Upper lobe of left lung (tissue), 6 donors: ENCODE measurements around the gene PGLYRP4. TPM values are rescaled to one million over a fixed set of nuclear protein-coding genes. Genes with fewer than 3 reads are reported as not detected.

ENCODE experiments used
- ATAC-seq, 2 donors: fragments of 200-7000 bp; cut with Tn5 transposase; one replicate each; pipeline ENCODE4 v1.9.1; 2022; ENCODE audit warnings: mild to moderate bottlenecking in 2 of 2, moderate library complexity in 2 of 2; ENCODE audit not compliant: low FRiP score in 2 of 2
- DNase-seq, 2 donors: peaks; one replicate each; pipeline ENCODE4 v3.0.0-alpha.2; 2019 to 2020
- H3K27ac ChIP-seq, 4 donors: fragments of 200-600 bp; sonication (generic); one replicate each; pipeline ENCODE4 v1.5.1; 2016 to 2019
- H3K27me3 ChIP-seq, 4 donors: fragments of 200-600 bp; sonication (generic); one replicate each; pipeline ENCODE4 v1.5.1; 2017 to 2019
- H3K36me3 ChIP-seq, 4 donors: fragments of 200-600 bp; sonication (generic); one replicate each; pipeline ENCODE4 v1.5.1; 2016 to 2019
- H3K4me1 ChIP-seq, 4 donors: fragments of 200-600 bp; sonication (generic); one replicate each; pipeline ENCODE4 v1.5.1; 2018 to 2019
- H3K4me3 ChIP-seq, 4 donors: fragments of 200-600 bp; sonication (generic); one replicate each; pipeline ENCODE4 v1.5.1; 2017 to 2019; ENCODE audit warnings: mild to moderate bottlenecking in 2 of 4, moderate library complexity in 1 of 4
- H3K9me3 ChIP-seq, 4 donors: fragments of 200-600 bp; sonication (generic); one replicate each; pipeline ENCODE4 v1.5.1; 2018 to 2019
- CTCF ChIP-seq, 6 experiments: fragments of 450-650 bp in 4 of 6; fragments of 200-600 bp in 2 of 6; sonication (generic) in 2 of 6; IDR thresholded peaks; one replicate each; pipeline ENCODE4 v1.5.1; 2016 to 2019; ENCODE audit warnings: antibody characterized with exemption in 6 of 6
- EP300 ChIP-seq, 4 donors: sonication (generic); formaldehyde crosslinking; IDR thresholded peaks; one replicate each; pipeline ENCODE4 v1.5.1; 2017; ENCODE audit warnings: antibody characterized with exemption in 4 of 4, control low read depth in 2 of 4
- POLR2A ChIP-seq, 4 donors: fragments of 450-650 bp; IDR thresholded peaks; one replicate each; pipeline ENCODE4 v1.5.1; 2016 to 2017; ENCODE audit warnings: antibody characterized with exemption in 4 of 4, mild to moderate bottlenecking in 2 of 4
- POLR2AphosphoS5 ChIP-seq, 2 donors: sonication (generic); formaldehyde crosslinking; IDR thresholded peaks; one replicate each; pipeline ENCODE4 v1.5.1; 2017; ENCODE audit warnings: antibody characterized with exemption in 2 of 2
- WGBS, 2 donors: methylation state at CpG; one replicate each; pipeline ENCODE4 v1.1.5; 2017 to 2018; 5-methylcytosine and 5-hydroxymethylcytosine counted together
- total RNA-seq, 6 donors: library from RNA; depleted of rRNA in 4 of 6; stranded (reverse); fragments of >200 nt in 4 of 6; gene quantifications; one replicate each; pipeline versions ENCODE4 v1.1.0 to v1.2.1, GENCODE V29; 2016 to 2021
- donor health status: DM: no; HTN: no; CAD: no; lungs with moderate emphysema.
- donor health status: DM: no; HTN: yes; CAD: no; lungs with severe emphysema.

Gene PGLYRP4
- total RNA-seq, 6 donors from 2014 or later = not detected

- no peak for DNase-seq
- H3K27me3 ChIP-seq = no peaks in the 10 kb centered on the region
- H3K4me1 ChIP-seq = peaks cover 0 to 5% (median 0%) of the 10 kb centered on the region in 4 donors
- H3K36me3 ChIP-seq = no peaks in the 10 kb centered on the region
- H3K4me3 ChIP-seq = no peak overlapping the region
- no peak for ATAC-seq
- TF ChIP-seq POLR2AphosphoS5 (IDR thresholded peaks at IDR 0.05) = no peak
- no peak for TF ChIP-seq POLR2A (IDR thresholded peaks at IDR 0.05)
- no peak for TF ChIP-seq EP300 (IDR thresholded peaks at IDR 0.05)
- no peak for TF ChIP-seq CTCF (IDR thresholded peaks at IDR 0.05)
- WGBS, 2 donors = 84 to 93% methylated on average over 6 of the region's 6 CpGs
- H3K9me3 ChIP-seq = no peaks in the 10 kb centered on the region
- no peak overlapping the region for H3K27ac ChIP-seq
These were observed 47.1 kb upstream of the PGLYRP4 start for GRCh38 chr1:153395776-153396175.

GRCh38 chr1:153395136-153395685 is 46.6 kb upstream of the PGLYRP4 start:
- Histone ChIP-seq H3K9me3 (no peaks in the 10 kb centered on the region), H3K27me3 (no peaks in the 10 kb centered on the region), H3K27ac (peak overlapping the region in 1 of 4 donors; percentile 70), H3K36me3 (no peaks in the 10 kb centered on the region), H3K4me3 (no peak overlapping the region), H3K4me1 (peaks cover 0 to 5% (median 0%) of the 10 kb centered on the region in 4 donors)
- DNase-seq (no peak), ATAC-seq (no peak)
- no peak for TF ChIP-seq POLR2AphosphoS5 (IDR thresholded peaks at IDR 0.05)
- no peak for TF ChIP-seq EP300 (IDR thresholded peaks at IDR 0.05)
- 81 to 87% methylated on average over 7 of the region's 7 CpGs for WGBS, 2 donors

- DNase-seq = no peak
- 78 to 83% methylated on average over 4 to 5 of the region's 5 CpGs for WGBS, 2 donors
- no peak for ATAC-seq
- H3K27me3 ChIP-seq = no peaks in the 10 kb centered on the region
- H3K9me3 ChIP-seq = no peaks in the 10 kb centered on the region
- H3K27ac ChIP-seq = peak overlapping the region in 2 of 4 donors; percentile 22 to 70
- no peaks in the 10 kb centered on the region for H3K36me3 ChIP-seq
- peaks cover 0 to 5% (median 0%) of the 10 kb centered on the region in 4 donors for H3K4me1 ChIP-seq
- no peak overlapping the region for H3K4me3 ChIP-seq
- TF ChIP-seq CTCF (IDR thresholded peaks at IDR 0.05) = no peak
- TF ChIP-seq EP300 (IDR thresholded peaks at IDR 0.05) = no peak
These were observed 45.8 kb upstream of the PGLYRP4 start for GRCh38 chr1:153394391-153394790.

GRCh38 chr1:153393926-153394325 is 45.3 kb upstream of the PGLYRP4 start:
- peak in 1 of 2 donors; percentile 20 for ATAC-seq
- H3K36me3 ChIP-seq = no peaks in the 10 kb centered on the region
- H3K27ac ChIP-seq = peak overlapping the region in 3 of 4 donors; percentile 34 to 70 (median 60)
- TF ChIP-seq EP300 (IDR thresholded peaks at IDR 0.05) (no peak), CTCF (IDR thresholded peaks at IDR 0.05) (no peak), POLR2AphosphoS5 (IDR thresholded peaks at IDR 0.05) (peak in 1 of 2 donors; percentile 53)
- WGBS, 2 donors = 74 to 76% methylated on average over 4 to 6 of the region's 6 CpGs
- no peaks in the 10 kb centered on the region for H3K27me3 ChIP-seq
- no peaks in the 10 kb centered on the region for H3K9me3 ChIP-seq
- DNase-seq = peak in 1 of 2 donors; percentile 61
- H3K4me3 ChIP-seq = no peak overlapping the region
- peaks cover 0 to 5% (median 0%) of the 10 kb centered on the region in 4 donors for H3K4me1 ChIP-seq

- Histone ChIP-seq H3K27me3 (no peaks in the 10 kb centered on the region), H3K9me3 (no peaks in the 10 kb centered on the region), H3K36me3 (no peaks in the 10 kb centered on the region), H3K4me1 (peaks cover 0 to 5% (median 0%) of the 10 kb centered on the region in 4 donors), H3K27ac (peak overlapping the region in 3 of 4 donors; percentile 6 to 70 (median 34)), H3K4me3 (no peak overlapping the region)
- no peak for DNase-seq
- no peak for TF ChIP-seq POLR2AphosphoS5 (IDR thresholded peaks at IDR 0.05)
- no peak for TF ChIP-seq CTCF (IDR thresholded peaks at IDR 0.05)
- TF ChIP-seq POLR2A (IDR thresholded peaks at IDR 0.05) = no peak
- no peak for TF ChIP-seq EP300 (IDR thresholded peaks at IDR 0.05)
- ATAC-seq = no peak
- WGBS, 2 donors = 74 to 81% methylated on average over 3 of the region's 3 CpGs
These were observed 44.2 kb upstream of the PGLYRP4 start for GRCh38 chr1:153392822-153393221.
